Mucosa of rectum (tissue), 2 donors: ENCODE measurements around the gene BCL7A.
"Not testable (repeated sequence)": the region's sequence is repeated elsewhere in the genome, so short reads cannot be mapped to it uniquely, and the experiment has no call there.

Experiments
- H3K27ac ChIP-seq, 2 donors: one replicate each; pipeline ENCODE4 v1.7.0; 2013; ENCODE audit warnings: inconsistent platforms in 2 of 2, low read depth in 2 of 2, low read length in 2 of 2
- H3K27me3 ChIP-seq, 2 donors: one replicate each; pipeline ENCODE4 v1.7.0; 2013; ENCODE audit warnings: low read length in 2 of 2; ENCODE audit not compliant: control insufficient read depth in 2 of 2, insufficient read depth in 2 of 2
- H3K36me3 ChIP-seq, 2 donors: one replicate each; pipeline ENCODE4 v1.7.0; 2013; ENCODE audit warnings: low read length in 2 of 2; ENCODE audit not compliant: control insufficient read depth in 2 of 2, insufficient read depth in 2 of 2
- H3K4me1 ChIP-seq, 2 donors: one replicate each; pipeline ENCODE4 v1.7.0; 2013; ENCODE audit warnings: low read length in 2 of 2, mild to moderate bottlenecking in 1 of 2; ENCODE audit not compliant: control insufficient read depth in 2 of 2, insufficient read depth in 2 of 2
- H3K4me3 ChIP-seq, 2 donors: one replicate each; pipeline ENCODE4 v1.7.0; 2013; ENCODE audit warnings: low read length in 2 of 2
- H3K9ac ChIP-seq, 2 donors: one replicate each; pipeline ENCODE4 v1.7.0; 2013; ENCODE audit warnings: low read length in 2 of 2, low read depth in 1 of 2, mild to moderate bottlenecking in 1 of 2
- H3K9me3 ChIP-seq, 2 donors: one replicate each; pipeline ENCODE4 v1.7.0; 2013; ENCODE audit warnings: low read length in 2 of 2; ENCODE audit not compliant: control insufficient read depth in 2 of 2
- donor health status: healthy.
- donor health status: Normal muscosa, but diverticular disease.

BCL7A gene

DNA sequence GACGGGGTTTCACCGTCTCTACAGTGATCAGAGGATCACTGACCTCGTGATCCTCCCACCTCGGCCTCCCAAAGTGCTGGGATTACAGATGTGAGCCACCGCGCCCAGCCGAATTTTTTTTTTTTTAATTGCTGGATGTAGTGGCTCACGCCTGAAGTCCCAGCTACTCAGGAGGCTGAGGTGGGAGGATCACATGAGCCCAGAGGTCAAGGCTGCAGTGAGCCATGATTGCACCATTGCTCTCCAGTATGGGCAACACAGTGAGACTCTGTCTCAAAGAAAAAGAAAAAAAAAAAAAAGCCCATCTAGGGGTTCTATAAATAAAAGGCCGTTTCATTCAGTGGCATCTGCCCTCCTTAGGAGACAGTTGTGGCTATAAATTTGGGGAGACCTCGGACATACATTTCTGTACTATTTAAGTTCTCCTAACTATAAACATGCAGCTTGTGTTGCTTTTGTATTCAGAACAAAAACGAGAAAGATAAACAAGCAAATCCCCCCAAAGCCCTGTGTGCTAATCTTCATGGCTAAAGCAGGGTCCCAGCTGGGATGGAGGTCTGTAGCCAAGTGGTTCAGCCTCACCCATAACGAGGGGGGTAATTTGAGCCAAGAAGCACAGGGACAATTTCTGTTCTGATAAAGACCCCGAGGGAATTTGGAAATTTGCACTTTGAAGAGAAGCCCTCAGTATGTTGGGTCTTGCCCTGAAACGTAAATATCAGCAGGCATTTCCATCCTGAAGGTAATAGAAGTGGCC is 35.0 kb upstream of the BCL7A start:
- H3K4me1 ChIP-seq, result no peaks in the 10 kb centered on the region
- no peaks in the 10 kb centered on the region for H3K9me3 ChIP-seq
- H3K4me3 ChIP-seq, result no peak overlapping the region
- no peaks in the 10 kb centered on the region for H3K27me3 ChIP-seq
- H3K9ac ChIP-seq, result no peak overlapping the region
- H3K27ac ChIP-seq, result no peak overlapping the region
- H3K36me3 ChIP-seq, result no peaks in the 10 kb centered on the region

DNA sequence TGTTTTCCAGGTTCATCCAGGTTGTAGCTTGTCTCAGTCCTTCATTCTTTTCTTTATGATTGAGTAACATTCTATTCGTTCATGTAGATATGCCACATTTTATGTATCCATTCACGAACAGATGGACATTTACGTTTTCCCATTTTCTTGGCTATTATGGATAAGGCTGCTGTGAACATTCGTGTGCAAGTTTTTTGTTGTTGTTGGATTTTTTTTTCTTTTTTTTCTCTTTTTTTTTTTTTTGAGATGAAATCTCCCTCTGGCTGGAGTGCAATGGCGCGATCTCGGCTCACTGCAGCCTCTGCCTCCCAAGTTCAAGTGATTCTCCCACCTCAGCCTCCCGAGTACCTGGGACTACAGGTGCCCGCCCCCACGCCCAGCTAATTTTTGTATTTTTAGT is 33.2 kb upstream of the BCL7A start:
- H3K27ac ChIP-seq, H3K4me1 ChIP-seq, H3K27me3 ChIP-seq, H3K9me3 ChIP-seq, H3K36me3 ChIP-seq, H3K4me3 ChIP-seq, H3K9ac ChIP-seq: not testable (repeated sequence)

DNA sequence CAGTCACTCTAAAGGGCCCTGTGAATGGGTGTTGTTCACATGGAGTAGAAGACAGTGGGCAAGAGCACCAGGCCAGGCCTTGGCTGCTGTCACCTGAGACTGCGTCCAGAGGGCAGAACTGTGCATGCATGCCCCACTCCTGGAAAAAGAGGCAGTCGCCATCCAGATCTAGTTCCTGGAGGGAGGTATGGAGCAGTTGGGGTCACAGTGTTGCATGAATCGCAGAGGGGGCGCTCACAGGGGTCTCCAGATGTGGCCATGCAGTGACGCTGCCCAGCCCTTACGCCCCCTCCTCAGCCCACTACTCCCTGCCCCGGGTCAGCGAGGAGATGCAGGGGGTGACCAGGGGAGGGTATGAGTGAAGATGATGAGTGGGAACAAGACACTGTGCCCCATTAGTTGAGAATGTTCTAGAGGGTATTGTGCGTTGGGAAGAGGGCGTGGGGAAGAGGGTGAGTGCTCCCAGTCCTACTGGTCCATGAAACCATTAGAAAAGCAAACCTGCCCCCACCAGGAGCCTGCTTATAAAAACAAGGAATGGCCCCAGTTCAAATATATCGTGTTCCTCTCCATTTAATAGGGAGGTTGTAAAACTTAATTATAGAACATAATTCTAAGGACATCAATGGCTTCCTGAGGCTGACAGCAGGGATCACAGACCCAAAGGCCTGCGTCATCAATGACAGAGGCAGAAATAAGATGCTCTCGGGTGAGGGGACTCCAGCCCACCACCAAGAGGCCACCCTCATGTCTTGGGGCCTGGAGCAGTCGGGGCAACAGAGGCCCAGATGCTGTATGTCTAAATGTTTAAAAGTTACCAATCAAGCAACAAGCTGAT is 32.2 kb upstream of the BCL7A start:
- H3K9me3 ChIP-seq, result no peaks in the 10 kb centered on the region
- H3K36me3 ChIP-seq, result no peaks in the 10 kb centered on the region
- no peak overlapping the region for H3K4me3 ChIP-seq
- no peak overlapping the region for H3K9ac ChIP-seq
- no peak overlapping the region for H3K27ac ChIP-seq
- H3K4me1 ChIP-seq, result no peaks in the 10 kb centered on the region
- no peaks in the 10 kb centered on the region for H3K27me3 ChIP-seq

DNA sequence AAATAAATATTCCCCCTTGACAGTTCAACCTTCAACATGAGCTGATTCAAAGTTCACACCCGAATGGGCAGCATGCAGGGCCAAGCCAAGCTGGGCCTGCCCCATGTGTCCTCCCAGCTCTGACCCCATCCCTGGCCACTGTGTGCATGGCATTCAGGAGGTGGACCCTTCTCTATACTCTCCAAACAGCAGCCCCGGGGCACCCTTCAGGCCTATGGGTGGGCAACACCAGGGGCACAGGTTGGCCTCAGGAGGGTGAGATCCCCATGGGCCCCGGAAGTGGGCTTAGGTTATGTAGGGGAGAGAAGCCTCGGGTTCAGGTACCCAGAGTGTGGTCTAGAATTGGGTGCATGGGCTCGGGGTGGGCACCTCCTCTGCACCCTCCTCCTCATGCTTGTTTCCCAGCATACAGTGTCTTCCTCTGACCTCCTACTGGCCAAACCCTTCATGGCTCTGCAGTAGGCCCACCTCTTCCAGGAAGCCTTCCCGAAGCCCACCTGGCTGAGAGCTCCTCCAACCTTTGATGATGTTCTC is 31.5 kb upstream of the BCL7A start:
- Histone ChIP-seq H3K9ac (no peak overlapping the region), H3K36me3 (no peaks in the 10 kb centered on the region), H3K9me3 (no peaks in the 10 kb centered on the region), H3K4me1 (no peaks in the 10 kb centered on the region), H3K27ac (no peak overlapping the region), H3K4me3 (no peak overlapping the region), H3K27me3 (no peaks in the 10 kb centered on the region)

DNA sequence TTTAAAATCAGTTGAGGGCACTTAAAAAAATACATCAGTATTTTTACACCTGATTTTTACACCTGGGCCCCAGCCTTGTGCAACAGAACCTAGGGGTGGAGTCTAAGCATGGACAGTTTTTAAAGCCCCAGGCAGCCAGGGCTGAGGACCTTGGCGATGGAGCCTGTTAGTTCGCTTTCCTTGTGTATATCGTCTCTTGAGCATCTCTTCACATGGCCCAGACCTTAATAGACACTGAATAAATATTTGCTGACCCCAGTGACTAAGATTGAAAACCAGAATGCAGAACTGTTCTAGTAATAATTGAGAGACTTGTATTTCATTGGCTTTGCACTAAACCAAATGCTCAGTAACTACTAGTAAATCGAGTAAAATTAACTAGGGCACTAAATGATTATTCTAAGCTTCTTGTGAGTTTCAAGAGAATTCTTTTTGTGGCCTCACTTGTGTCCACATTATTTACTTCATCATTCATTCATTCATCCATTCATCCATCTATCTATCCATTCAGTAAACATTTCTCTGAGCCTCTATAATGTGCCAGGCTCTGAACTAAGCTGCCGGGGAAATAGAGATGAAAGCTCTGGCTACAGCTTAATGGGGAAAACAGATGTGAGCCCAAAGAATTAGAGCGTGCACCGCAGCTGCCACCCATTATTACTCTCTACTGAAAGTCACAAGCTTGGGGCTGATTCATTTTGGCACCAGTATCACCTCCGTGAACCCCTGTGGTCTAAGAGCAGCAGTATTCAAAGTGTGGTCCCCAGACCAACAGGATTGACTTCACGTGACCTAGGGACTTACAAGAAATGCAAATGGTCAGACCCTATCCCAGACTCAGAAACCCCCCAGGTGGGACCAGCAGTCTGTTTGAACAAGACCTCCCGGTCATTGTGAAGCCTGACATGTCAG is 30.7 kb upstream of the BCL7A start:
- Histone ChIP-seq H3K9ac (no peak overlapping the region), H3K4me3 (no peak overlapping the region), H3K4me1 (no peaks in the 10 kb centered on the region), H3K27me3 (no peaks in the 10 kb centered on the region), H3K9me3 (no peaks in the 10 kb centered on the region), H3K27ac (no peak overlapping the region), H3K36me3 (no peaks in the 10 kb centered on the region)

DNA sequence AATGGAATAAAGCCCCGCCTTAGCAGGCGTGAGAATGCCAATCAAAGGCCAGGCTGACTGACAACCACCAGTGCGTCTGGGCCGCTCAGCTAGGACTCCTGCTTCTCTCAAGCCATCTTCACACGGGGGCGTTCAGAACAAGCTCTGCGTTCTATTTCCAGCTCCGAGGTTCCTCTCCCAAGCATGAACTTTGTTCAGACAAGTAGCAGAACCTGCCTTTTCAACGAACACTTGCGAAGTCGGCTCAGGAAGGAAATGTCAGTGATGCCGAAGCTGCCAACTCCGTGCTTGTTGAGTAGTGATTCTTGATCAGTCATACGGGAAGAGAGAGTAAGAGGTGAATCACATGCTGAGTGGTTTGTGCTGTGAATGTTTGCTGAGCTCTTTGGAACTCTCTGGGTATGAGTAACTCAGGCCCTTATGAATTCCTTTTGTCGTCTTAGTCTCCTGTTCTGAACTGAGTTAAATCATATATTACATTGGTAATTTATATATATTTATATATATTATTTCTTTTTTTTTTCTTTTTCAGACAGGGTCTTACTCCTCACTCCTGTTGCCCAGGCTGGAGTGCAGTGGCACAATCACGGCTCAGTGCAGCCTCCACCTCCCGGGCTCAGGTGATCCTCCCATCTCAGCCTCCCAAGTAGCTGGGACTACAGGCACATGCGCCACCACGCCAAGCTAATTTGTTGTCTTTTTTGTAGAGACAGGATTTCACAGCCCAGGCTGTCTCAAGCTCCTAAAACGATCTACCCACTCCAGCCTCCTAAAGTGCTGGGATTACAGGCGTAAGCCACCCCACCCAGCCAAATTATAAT is 29.4 kb upstream of the BCL7A start:
- Histone ChIP-seq H3K36me3 (no peaks in the 10 kb centered on the region), H3K27me3 (no peaks in the 10 kb centered on the region), H3K27ac (no peak overlapping the region), H3K9ac (no peak overlapping the region), H3K4me1 (no peaks in the 10 kb centered on the region), H3K4me3 (no peak overlapping the region), H3K9me3 (no peaks in the 10 kb centered on the region)

DNA sequence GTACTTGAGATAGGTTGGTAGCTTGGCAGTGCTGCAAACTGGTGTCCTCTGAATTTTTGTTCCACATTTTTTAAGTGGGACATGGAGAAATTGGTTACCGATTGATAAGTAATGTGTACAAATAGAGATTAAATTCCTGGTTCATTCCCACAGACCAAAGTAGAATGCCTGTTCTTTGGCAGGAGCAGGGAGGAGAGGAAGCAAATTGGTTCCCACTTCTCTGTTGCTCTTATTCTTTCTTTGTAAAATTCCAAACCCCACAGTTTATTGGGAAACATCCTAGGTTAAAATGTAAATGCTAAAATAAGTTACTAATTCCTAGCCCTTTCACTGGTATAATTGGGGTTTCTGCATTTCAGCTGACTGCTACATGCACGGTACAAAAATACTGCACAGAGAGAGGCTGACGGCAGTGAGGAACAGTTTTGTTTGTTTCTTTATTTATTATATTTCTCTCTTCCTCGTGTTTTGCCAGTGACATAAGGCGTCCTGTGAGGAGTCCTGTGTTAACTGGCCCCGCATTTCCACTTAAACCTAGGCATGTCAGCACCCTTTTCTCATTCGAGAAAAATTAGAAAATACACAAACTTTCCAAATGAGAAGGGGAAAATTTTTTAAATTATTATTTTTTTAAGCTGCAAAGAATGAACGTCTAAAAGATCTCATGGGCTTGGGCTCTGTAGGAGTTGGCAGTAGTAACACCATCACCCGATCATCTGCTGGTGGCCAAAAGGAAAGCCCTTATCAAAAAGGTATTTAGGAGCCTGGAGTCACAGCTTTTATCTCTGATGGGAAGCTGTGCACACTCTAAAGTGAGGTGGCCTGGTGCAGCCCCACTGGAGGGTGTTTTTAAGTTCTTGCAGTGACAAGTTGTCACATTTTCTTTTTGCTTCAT is 25.4 kb upstream of the BCL7A start:
- no peaks in the 10 kb centered on the region for H3K27me3 ChIP-seq
- H3K9ac ChIP-seq, result no peak overlapping the region
- no peak overlapping the region for H3K27ac ChIP-seq
- no peaks in the 10 kb centered on the region for H3K36me3 ChIP-seq
- no peaks in the 10 kb centered on the region for H3K9me3 ChIP-seq
- H3K4me3 ChIP-seq, result no peak overlapping the region
- H3K4me1 ChIP-seq, result no peaks in the 10 kb centered on the region

DNA sequence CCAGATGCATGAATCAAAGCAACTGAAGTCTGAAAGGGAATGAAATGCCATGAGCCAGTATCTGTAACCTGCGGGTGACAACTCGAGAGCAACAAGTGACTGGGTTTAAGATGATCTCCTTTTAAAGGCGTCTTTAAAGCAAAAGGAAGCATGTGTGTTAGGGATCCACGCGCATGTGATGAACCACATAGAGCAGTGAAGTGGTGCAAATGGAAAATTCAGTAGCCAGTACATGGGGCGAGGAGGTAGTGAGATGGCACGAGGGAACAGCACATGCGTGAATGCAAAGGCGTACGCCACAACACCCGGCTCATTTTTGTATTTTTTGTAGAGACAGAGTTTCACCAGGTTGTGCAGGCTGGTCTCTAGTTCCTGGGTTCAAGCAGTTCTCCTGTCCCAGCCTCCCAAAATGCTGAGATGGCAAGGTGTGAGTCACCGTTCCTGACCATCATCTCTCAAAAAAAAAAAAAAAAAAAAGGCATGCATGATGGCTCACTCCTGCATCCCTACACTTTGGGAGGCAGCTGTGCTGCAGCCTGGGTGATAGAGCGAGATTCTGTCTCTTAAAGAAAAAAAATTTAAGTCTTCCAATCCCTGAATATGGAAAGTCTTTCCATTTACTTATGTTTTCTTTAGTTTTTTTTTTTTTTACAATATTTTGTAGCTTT is 24.6 kb upstream of the BCL7A start:
- Histone ChIP-seq H3K9ac (no peak overlapping the region), H3K9me3 (no peaks in the 10 kb centered on the region), H3K27me3 (no peaks in the 10 kb centered on the region), H3K4me3 (no peak overlapping the region), H3K4me1 (no peaks in the 10 kb centered on the region), H3K27ac (no peak overlapping the region), H3K36me3 (no peaks in the 10 kb centered on the region)
